DMS153 treated with DMSO at 0.1 percent for 48 hours (cell line): ENCODE data around the gene EFEMP2.

Source experiments
- DNase-seq: peaks from one replicate; lab custom pipeline; 2025; ENCODE audit not compliant: unreplicated experiment; lab: John Stamatoyannopoulos, UW

The EFEMP2 gene

DNA sequence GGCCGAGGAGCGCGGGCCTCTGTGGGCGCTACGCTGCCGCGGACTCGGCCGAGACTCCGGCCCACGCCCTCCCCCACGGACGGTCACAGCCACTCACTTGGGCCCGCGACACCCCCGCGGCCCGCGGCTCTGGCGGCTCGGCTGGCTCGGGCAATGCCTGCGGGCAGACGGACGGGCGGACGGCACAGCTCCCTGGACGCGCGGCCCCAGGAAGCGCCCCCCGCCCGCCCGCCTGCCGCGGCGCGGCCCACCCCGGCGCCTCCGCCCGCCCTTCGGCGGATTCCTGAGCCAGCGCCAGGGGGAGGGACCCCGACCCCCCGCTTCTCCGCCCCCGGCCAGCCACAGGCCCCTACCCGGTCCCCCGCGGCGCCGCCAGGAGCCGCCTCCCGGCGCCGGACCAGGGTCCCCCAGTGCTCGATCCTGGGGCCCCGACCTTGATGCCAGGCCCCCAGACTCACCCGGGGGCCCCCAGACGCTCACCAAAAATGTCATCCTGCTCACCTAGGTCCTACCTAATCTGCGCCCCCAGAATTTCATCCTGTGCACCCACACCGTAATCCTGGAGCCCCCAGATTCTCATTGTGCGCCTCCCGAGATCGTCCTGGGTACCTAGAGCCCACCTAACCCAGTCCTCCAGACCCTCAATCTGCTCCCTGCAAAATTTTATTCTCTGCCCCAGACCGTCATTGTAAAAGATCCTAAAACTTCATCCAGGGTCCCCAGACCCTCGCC lies at the start of gene EFEMP2:
TSS of gene EFEMP2 (minus strand) at position 215 of the 732 bp plus-strand sequence. CDS start 446 bp downstream, outside the sequence.
- DNase-seq = no peak

DNA sequence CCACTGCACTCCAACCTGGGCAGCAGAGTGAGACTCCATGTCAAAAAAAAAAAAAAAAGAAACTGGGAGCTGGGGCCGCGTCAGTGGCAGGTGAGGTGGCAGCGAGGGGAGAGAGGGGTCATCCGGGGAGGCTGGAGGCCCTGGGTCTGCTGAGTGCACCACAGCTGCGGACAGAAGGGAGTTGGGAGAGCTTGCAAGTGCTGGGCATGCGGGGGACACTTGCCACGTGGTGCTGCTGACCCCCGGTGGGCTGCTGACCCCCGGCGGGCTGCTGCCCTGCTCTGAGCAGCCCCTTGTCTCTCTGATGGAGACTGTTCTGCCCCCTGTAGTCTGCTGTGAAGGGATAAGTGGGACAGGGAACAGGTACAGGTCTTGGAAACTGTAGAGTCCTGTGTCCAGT lies 49.3 kb upstream of the EFEMP2 start:
- DNase-seq = no peak

DNA sequence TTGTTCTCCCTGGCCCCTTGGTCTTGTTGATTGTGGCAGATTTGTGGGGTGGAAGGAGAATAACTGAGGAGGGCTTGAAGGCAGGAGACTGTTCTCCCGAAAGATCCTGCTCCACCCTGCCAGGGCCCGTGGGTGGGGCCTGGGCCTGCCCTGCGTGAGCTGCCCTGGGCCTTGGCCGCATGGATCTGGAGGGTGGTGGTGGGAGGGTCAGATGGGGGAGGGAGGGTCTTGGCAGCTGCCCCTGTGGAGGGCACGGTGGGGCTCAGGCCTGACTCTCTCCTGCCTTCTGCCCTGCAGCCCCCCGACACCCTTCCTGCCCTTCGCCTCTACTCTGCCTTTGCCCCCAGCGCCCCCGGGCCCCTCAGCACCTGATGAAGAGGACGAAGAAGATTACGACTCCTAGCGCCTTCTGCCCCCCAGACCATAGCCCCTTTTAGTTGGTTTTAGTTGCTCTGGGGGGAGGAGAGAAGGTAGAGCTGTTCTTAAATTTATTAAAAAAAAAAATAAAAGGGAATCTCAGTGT lies 48.5 kb upstream of the EFEMP2 start:
- DNase-seq = no peak

DNA sequence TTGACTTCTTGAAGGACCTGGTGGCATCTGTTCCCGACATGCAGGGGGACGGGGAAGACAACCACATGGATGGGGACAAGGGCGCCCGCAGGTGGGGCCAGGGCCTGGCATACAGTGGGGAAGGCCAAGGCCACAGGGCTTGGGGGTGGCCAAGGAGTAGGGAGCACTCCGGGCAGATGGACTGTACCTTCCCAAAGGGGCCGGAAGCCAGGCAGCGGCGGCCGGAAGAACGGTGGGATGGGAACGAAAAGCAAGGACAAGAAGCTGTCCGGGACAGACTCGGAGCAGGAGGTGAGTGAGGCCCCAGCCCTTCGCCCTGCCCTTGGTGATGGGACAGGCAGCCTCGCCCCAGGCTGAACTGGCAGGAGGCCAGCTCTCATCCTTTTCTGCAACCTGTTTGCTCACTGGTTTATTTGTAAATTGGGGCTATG lies 47.8 kb upstream of the EFEMP2 start:
- no peak for DNase-seq

DNA sequence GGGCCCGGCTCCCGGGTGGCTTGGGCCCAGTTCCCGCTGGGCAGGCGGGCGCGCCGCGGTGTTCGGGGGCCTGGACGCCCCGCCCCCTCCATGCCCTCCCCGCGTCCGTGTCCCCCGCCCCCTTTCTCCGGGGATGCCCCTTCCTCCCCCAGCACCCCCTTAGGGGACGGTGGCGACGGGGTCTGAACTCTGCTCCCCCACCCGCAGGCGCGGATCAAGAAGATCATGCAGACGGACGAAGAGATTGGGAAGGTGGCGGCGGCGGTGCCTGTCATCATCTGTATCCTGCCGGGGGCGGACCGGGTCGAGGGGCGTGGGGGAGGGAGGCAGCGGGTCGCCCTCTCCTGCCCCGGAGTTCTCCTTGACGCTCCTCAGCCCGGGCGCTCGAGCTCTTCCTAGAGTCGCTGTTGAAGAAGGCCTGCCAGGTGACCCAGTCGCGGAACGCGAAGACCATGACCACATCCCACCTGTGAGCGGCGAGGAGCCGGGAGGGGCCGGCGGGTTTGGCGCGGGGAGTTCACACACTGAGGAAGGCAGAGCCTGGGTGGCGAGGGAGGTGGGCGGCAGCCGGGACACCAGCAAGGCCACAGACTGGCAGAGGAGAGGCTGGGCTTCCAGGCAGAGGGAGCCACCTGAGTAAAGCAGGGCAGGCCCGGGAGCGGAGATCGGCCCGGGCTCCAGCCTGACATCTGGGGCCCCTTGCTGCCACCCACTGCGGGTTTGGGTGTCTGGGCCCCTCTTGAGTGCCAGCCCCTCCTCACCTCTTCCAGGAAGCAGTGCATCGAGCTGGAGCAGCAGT lies 47.2 kb upstream of the EFEMP2 start:
- no peak for DNase-seq

DNA sequence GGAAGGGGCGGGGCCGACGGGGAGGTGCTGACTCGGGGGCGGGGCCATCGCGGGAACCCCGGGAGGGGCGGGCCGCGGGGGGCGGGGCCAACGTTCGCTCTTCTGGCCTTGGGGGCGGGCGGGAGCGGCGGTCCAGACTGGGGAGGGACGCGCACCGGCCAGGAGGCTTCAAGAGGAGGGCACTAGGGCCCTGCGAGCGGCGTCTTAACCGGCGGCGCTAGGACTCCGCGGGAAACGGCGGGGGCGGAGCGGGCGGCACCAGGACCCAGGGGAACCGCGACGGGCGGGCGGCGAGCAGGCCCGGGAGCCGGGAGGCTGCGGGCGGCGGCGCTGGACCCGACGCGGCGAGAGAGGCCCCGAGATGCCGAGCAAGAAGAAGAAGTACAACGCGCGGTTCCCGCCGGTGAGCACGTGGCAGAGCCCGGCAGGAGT lies 46.6 kb upstream of the EFEMP2 start, which contains the start of gene DRAP1:
TSS of gene DRAP1 (plus strand) at position 286 of the 432 bp plus-strand sequence. CDS start at position 362, 76 bp downstream.
- DNase-seq = peak; percentile 94

DNA sequence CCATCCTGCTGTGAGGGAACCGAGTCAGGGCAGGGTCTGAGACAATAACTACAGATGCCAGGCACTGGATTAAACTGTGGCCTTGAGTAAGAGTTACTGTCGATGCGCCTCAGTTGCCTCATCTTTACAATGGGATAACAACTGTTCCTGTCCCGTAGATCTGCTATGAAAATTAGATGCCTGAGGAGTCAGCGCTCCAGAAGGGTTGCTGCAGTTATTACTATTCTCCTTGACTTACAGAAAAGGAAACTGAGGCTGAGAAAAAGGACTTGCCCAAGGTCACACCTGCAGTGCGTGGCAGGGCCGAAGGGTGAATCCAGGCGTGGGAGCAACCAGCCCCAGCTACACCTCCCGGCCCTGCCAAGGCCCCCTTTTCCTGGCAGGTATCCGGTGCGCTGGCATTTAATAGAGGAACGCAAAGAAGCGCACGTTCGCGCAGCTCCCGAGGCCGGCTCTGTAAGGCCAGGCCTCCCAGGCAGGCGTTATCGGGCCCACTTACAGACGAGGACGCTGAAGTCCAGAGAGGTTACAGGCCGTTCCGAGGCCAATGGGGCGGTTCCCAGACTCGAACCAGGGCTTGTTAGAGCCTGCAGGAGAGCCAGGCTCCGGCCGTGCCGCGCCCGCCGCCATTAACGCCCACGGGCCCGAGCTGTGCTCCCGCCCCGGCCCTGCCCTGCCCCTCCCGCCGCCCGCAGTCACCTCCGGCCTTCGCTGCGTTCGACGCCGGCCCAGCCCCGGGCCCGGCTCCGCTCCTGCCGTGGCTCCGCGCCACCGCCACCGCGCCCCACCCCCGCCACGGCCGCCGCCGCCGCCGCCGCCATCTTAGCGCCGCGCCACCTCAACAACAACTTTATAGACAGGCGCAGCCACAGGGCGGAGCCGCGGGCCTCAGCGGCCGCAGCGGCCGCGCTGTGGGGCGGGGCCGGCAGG lies 45.9 kb upstream of the EFEMP2 start, which contains the start of gene C11orf68:
TSS of gene C11orf68 (minus strand) at position 852 of the 930 bp plus-strand sequence. CDS start at position 821, 31 bp downstream.
- no peak for DNase-seq

DNA sequence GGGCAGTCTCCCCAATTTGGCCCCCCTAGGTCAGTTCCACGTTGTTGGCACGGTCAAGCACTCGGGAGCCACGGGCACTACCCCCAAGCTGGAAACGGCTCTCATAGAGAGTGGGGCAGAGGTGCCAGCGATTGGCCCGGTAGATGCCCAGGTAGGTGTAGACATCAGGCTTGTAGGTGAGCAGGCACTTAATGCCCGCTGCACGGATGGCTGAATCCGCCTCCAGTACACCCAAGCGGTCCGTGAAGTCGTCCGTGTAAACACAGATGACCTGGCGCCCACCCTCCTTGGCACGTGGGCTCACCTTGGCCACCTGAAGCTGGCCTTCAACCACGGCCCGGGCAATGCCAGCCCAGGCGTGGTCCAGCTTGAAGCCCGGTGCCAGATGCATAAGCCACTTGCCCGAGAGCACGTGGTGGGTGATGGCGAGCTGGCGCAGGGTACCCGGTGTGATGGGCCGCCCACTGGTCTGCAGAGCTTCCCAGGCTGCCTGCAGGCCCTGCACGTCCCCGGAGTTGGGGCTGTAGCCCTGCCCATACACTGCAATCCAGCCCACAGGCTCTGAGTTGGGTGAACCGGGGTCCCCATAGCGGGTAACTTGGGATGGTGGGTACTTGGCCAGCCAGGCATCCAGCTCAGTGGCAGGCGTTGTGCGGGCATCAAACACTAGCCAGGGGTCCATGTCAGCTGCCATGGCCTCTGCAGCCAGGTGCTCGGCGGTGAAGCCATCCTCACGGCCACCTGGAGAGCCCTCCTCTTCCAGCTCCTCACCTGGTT lies 45.0 kb upstream of the EFEMP2 start:
- DNase-seq = no peak

DNA sequence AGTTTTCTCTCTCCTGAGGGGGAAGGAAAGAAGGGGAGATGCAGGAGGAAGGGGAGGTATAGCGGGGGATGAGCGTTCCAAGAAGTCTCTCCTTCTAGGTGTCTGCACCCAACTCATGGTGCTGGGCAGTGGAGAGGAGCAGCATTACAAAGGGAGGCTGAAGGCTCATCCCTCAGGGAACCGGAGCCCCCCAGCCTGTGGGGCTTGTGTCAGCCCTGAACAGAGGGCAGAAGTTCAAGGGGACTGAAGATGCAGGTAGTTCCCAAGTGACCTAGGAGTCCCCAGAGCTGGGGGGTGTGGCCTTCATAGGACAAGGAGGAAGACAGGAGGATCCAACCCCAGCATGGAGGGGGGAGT lies 44.5 kb upstream of the EFEMP2 start:
- DNase-seq = no peak

DNA sequence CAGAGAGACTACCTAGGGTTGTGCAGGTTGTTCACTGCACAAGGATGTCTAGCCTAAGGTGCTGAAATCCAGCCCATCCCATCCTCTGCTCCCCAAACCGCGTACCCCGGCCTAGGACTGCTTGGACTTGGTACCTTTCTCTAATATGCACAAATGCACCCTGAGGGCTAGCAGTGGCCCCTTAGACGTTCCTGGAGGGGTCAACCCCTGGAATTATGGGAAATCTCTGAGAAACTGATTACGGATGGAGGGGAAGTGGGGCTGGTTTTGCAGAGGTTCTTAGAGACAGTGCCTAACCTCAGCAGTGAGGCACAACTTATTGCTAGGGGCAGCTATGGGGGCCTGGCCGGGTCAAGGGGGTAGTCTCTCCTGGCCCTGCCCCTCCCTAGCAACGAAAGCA lies 43.8 kb upstream of the EFEMP2 start:
- no peak for DNase-seq

DNA sequence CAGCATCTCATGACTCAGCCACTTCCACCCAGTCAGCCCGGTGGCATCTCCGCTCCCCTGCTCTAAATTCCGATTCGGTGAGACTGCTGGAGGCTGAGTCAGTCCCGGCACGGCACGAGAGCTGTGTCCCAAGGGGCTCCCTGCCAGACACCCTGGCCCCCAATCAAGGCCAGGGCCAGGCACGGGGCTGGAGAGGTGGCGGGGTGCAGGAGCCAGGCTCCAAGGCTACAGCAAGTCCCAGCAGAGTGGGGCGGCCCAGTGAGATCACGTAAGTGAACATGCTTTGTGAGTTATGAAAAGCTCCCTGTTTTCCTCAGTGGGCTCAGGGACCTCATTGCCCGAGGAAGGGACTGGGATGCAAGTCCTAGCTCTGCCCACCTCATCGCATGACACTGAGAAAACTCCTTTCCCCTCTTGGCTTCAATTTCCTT lies 43.2 kb upstream of the EFEMP2 start:
- no peak for DNase-seq

DNA sequence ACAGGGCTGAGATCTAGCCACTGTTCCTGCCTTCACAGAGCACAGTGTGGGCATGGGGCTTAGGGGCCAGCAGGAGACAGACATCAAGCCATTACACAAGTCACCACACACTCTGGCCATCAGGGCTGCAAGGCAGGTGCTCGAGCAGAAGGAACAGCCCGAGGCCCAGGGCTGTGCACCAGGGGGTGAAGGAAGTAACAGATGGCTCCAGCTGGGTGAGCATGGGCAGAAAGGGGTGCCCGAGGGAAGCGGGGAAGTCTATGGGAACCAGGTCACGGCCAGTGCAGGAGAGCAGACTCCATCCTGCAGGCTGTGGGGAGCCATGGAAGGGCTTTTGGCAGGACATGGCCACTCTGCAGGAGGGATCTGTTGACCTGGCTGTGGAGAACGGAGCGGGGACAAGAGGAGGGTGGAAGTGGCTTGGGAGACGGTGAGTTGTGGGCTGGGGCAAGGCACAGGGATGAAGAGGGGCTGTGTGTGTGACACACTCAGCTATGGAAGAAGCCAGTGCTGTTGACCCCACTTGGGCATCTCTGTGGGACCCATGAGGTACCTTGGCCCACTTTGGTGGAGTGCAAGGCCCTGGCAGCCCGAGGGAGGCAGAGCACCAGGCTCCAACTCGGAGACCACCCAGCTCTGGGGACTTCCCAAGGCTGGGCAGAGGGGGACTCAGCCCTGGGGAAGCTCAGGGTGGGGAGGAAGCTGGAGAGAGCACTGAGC lies 42.7 kb upstream of the EFEMP2 start:
- no peak for DNase-seq

DNA sequence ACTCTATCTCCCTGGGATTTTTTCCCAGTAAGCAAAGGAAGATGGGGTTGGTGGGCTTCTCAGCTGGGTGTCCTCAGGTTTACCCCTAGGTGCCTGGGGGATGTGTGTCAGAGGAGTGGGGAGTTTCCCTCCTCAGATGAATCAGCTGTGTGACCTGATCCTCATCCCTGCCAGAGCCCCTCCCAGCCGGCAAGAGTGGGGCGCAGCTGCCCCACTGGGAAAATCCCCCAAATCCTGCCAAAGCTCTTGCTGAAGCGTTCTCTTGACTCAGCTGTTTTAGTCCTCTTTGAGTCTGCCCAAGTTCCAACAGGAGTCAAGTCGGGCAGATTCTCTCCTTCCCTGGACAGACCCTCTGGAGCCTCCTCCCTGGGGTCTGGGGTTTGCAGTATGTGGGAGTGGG lies 40.2 kb upstream of the EFEMP2 start:
- no peak for DNase-seq

DNA sequence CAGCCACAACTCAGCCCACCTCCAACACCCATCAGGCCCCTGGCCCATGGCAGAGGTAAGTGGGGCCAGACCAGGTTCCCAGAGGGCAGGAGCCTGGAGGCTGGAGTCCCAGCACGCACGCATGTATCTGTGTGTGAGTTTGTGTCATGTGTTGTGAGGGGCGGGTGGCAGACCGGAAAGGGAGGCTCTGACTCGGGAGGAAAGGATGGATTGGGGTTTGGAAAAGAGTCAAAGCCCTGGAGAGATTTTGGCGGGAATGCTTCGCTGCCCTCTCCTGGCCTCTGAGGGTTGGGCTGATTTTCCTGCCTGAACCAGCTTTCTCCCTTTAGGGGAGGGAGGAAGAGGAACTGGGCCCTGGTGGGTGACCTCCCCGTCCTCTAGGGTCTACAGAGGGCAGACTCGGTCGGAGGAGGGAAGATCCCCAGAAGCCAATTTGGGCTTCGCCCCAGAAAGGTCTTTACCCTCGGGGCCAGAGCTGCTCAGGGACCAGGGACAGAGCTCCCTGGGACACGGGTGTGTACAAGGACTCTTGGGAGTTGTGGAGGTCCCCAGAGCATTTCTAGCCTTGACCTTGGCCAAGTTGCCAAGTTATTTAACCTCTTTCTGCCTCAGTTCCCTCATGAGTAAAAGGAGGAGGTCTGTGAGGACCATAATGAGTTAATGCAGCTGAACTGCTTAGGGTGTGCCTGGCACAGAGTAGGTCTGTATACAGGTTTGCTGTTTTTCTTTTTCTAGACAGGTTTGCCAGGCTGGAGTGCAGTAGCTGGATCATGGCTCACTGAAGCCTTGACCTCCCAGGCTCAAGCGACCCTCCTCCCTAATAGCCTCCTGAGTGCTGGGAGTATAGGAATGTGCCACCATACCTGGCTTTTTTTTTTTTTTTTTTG lies 39.3 kb upstream of the EFEMP2 start:
- DNase-seq = peak; percentile 42

DNA sequence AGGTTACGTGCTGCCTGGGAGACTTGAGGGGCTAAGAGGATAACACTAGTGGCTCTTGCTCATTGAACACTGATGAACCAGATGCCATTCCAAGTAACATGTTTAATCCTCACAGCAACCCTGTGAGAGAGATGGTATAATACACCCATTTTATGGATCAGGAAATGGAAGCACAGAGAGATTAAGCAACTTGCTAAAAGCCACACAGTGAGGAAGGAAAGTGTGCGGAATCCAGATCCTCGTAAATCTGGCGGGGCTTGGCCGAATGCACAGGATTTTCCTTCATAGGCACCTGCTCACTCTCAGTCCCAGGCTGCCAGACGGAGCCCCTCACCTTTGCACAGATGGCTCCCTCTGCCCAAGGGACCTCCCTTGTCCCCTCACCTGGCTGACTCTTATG lies 35.3 kb upstream of the EFEMP2 start:
- no peak for DNase-seq

DNA sequence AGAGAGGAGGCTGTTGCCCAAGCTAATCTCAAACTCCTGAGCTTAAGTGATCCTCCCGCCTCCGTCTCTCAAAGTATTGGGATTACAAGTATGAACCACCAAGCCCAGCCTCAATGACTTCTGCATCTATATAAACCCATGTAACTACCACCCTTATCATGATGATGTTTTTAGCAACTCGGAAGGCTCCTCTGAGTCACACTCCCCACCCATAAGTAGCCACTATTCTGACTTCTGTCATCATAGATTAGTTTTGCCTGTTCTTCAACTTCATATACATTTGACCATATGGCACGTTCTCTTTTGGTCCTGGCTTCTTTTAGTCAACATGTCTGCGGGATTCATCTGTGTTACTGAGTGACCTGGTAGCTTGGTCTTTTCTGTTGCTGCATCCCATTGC lies 34.0 kb upstream of the EFEMP2 start:
- DNase-seq = no peak

DNA sequence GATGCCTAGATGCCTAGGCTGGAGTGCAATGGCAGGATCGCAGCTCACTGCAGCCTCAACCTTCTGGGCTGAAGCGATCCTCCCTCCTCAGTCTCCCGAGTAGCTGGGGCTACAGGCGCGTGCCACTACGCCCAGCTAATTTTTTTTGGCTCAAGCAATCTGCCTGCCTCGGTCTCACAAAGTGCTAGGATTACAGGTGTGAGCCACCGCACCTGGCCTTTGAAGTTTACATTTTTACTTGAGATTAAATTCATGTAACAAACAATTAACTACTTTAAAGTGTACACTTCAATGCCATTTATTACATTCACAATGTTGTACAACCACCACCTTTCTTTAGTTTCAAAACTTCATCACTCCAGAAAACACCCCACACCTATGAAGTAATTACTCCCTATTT lies 31.1 kb upstream of the EFEMP2 start:
- DNase-seq = no peak

DNA sequence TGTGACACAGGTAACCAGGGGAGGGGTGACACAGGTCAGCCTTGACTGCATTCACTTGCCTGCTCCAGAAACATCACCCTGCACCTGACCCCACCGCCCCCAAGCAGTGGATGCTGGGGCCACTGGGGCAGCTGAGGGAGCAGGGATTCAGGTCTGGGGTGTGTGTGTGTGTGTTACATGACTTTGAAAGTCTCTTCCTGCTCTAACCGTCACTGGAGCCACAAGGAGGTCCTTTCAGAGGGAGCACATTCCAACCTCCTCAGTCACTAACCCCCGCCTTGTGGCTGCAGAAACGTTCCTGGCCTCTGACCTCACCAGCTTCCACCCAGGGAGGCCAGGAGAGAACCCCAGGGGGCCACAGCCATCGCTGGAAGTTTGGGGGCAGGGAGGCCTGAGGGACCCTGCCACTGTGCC lies 30.5 kb upstream of the EFEMP2 start:
- DNase-seq = no peak

DNA sequence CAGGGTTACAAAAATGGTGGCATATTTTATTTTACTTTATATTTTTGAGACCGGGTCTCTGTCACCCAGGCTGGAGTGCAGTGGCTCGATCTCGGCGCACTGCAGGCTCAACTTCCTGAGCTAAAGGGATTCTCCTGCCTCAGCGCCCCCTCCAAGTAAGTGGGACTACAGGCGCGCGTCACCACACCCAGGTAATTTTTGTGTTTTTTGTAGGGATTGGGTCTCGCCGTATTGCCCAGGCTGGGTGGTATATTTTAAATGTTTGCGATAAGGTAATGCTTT lies 28.2 kb upstream of the EFEMP2 start:
- DNase-seq = no peak
